GM12892 (cell line): Measurements from ENCODE around the gene HEMK1.

Experiments used
- POLR2A ChIP-seq: IDR thresholded peaks from 2 replicates; pipeline ENCODE4 v1.6.1; 2011; ENCODE audit warnings: low read depth, low read length, control low read depth
- POLR2AphosphoS5 ChIP-seq: IDR thresholded peaks from 2 replicates; pipeline ENCODE4 v1.6.1; 2011; ENCODE audit warnings: low read depth, low read length, control low read depth

DNA sequence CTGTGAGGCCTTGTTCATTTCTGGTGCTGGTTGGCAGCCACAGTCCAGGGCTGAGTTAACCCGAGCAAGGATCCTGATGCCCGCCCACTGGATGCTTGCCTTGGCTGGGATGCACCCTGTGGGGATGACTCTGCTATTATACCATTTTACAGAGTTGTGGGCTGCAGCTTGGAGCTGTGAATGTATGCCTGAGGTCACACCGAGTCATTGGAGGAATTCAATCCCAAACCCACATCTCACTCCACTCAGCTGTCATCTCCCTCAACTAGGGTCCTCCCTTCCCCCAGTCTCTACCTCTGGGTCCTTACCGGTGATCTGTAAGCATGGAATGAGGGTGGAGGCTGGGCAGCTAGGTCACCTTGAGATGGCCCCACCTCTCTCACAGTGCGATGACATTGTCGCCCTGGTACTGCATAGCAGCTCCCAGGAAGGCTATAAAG lies 69.8 kb downstream of the HEMK1 start:
- no peak for TF ChIP-seq POLR2AphosphoS5
- TF ChIP-seq POLR2A, result no peak
